Ovary (tissue), 9 donors: ENCODE results near the gene SIRPA. TPM values are rescaled to one million over a fixed set of nuclear protein-coding genes. Genes with fewer than 3 reads are reported as not detected.

Source experiments
- DNase-seq, 5 donors: peaks; one replicate each; pipeline ENCODE4 v3.0.0-alpha.2; 2019 to 2020
- H3K27ac ChIP-seq, 2 donors: fragments of 200-600 bp; one replicate each; pipeline versions ENCODE4 v1.5.1 to v1.8.0; 2019 to 2022
- H3K27me3 ChIP-seq: fragments of 200-600 bp; one replicate; pipeline ENCODE4 v1.8.0; 2022
- H3K36me3 ChIP-seq: fragments of 200-600 bp; sonication (generic); one replicate; pipeline ENCODE4 v1.5.1; 2019
- H3K4me1 ChIP-seq: one replicate; pipeline ENCODE4 v1.8.1; 2013; ENCODE audit warnings: mild to moderate bottlenecking, moderate library complexity; ENCODE audit not compliant: insufficient read depth
- H3K4me3 ChIP-seq: fragments of 200-600 bp; sonication (generic); one replicate; pipeline ENCODE4 v1.5.1; 2017
- H3K9me3 ChIP-seq, 2 donors: fragments of 200-600 bp in 1 of 2; sonication (generic) in 1 of 2; one replicate each; pipeline versions ENCODE4 v1.5.1 to v1.8.1; 2013 to 2019; ENCODE audit warnings: mild to moderate bottlenecking in 1 of 2, moderate library complexity in 1 of 2
- CTCF ChIP-seq, 3 donors: fragments of 450-650 bp in 2 of 3; fragments of 200-600 bp in 1 of 3; IDR thresholded peaks; one replicate each; pipeline versions ENCODE4 v1.5.1 to v1.8.0; 2016 to 2022; ENCODE audit warnings: antibody characterized with exemption in 3 of 3, mild to moderate bottlenecking in 1 of 3
- EP300 ChIP-seq: sonication (generic); formaldehyde crosslinking; IDR thresholded peaks from one replicate; pipeline ENCODE4 v1.6.1; 2017; ENCODE audit warnings: antibody characterized with exemption
- POLR2A ChIP-seq: fragments of 450-650 bp; IDR thresholded peaks from one replicate; pipeline ENCODE4 v1.6.1; 2017; ENCODE audit warnings: antibody characterized with exemption, mild to moderate bottlenecking, moderate library complexity
- WGBS, 3 donors: extraction: QIAGEN DNeasy Blood & Tissue Kit in 1 of 3; methylation state at CpG; one replicate each; pipeline versions ENCODE4 v1.1.5 to v1.1.7; 2013 to 2017; 5-methylcytosine and 5-hydroxymethylcytosine counted together
- intact Hi-C, 4 donors: fragments of 100-400 bp; cut with DNase I; formaldehyde crosslinking; loops; one replicate each; pipeline versions ENCODE4 v1.11.0 to v1.15.1; 2022 to 2023
- polyA plus RNA-seq, 2 donors: library from polyadenylated mRNA; stranded (reverse); fragments of 200-250 nt in 1 of 2; fragments of 350-450 nt in 1 of 2; fragmentation: Illumina TruSeq in 1 of 2; extraction: RNeasy Lipid Tissue Mini Kit (QIAGEN cat#74804) in 1 of 2; gene quantifications; one replicate each; pipeline ENCODE4 v1.2.3, GENCODE V29; 2013 to 2014
- total RNA-seq, 7 donors: library from RNA; depleted of rRNA in 2 of 7; stranded (reverse); fragments of >200 nt in 2 of 7; fragmentation: NEBNext Ultra II Directional in 3 of 7; extraction: Animal tissue kit (Norgen Biotek cat#: 25700) in 3 of 7; gene quantifications; one replicate each; pipeline versions ENCODE4 v1.1.0 to v1.2.4, GENCODE V29; 2016 to 2023
- donor health status: DM: no; HTN: no; CAD: no; lungs with moderate emphysema.
- donor health status: DM: no; HTN: no; CAD: no.
- donor health status: Bipolar disorder and iron deficiency.
- donor health status: DM: yes; HTN: yes; CAD: no.
- donor health status: DM: no; HTN: no; CAD: no.
- donor health status: DM: yes; HTN: yes; CAD: no.

Gene SIRPA
- total and polyA plus RNA-seq, 9 donors, result 15.7 to 45.6 (median 28.3) TPM

DNA sequence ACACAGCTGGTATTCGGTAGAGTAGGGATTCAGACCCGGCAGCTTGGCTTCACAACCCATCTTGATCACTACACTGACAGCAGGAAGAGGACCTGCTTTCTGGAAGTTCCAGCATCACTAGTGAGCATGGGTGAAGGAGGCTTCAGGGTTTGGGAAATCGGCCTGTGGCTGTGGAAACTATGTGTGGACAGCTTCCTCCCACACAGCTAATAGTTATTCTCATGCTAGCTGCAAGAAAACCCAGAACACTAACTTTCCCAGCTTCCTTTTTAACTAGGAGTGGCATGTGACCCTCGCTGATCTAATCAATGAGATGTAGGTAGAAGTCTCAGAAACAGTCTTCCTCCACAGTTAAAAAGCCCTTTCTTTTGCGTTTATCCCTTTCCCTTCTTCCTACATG lies 36.3 kb upstream of the SIRPA start:
- Histone ChIP-seq H3K4me3 (no peak overlapping the region), H3K4me1 (no peaks in the 10 kb centered on the region), H3K27me3 (no peaks in the 10 kb centered on the region), H3K27ac (no peak overlapping the region), H3K36me3 (no peaks in the 10 kb centered on the region), H3K9me3 (no peaks in the 10 kb centered on the region)
- DNase-seq, result no peak
- TF ChIP-seq POLR2A (no peak), CTCF (IDR thresholded peaks at IDR 0.05) (no peak), EP300 (no peak)
- intact Hi-C loops, result no loop called here
- 65 to 70% (median 68%) methylated on average over 5 of the region's 5 CpGs for WGBS, 3 donors

GRCh38 chr20:1860446-1860845 lies 34.8 kb upstream of the SIRPA start:
- H3K36me3 ChIP-seq, result no peaks in the 10 kb centered on the region
- no peak overlapping the region for H3K4me3 ChIP-seq
- H3K27me3 ChIP-seq, result no peaks in the 10 kb centered on the region
- no peaks in the 10 kb centered on the region for H3K9me3 ChIP-seq
- 36 to 39% (median 39%) methylated on average over 4 of the region's 4 CpGs for WGBS, 3 donors
- H3K27ac ChIP-seq, result no peak overlapping the region
- intact Hi-C loops, result no loop called here
- TF ChIP-seq EP300 (no peak), CTCF (IDR thresholded peaks at IDR 0.05) (no peak), POLR2A (no peak)
- DNase-seq, result no peak
- H3K4me1 ChIP-seq, result no peaks in the 10 kb centered on the region

DNA sequence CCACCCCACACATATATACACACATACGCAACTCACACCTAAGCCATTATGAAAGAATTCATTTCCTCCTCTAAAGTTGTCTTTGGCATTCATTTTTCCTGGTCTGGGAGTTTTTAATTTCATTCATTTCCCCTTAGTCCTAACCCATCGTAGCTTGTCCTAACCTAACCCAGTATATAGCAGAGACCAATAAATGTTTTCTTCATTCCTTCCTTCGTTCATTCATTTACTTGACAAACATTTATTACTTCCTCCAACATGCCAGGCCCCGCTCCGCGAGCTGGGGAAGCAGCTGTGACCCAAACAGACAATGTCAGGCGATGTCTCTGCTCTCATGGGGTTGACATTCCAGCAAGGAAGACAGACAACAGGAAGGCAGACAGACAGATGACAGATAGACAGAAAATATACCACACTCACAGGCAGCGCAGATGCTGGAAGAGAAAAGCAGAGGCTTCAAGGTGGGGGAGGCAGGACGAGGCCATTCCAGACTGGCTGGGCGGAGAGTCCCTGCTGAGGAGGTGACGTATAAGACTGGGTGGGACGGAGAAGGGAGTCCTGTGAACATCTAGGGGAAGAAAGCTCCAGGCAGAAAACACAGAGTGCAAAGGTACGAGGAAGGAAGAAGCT lies 33.7 kb upstream of the SIRPA start:
- no peak for DNase-seq
- WGBS, 3 donors, result 48 to 56% (median 49%) methylated on average over 13 of the region's 13 CpGs
- Histone ChIP-seq H3K27ac (no peak overlapping the region), H3K27me3 (no peaks in the 10 kb centered on the region), H3K4me3 (no peak overlapping the region), H3K4me1 (no peaks in the 10 kb centered on the region), H3K36me3 (no peaks in the 10 kb centered on the region), H3K9me3 (no peaks in the 10 kb centered on the region)
- TF ChIP-seq CTCF (IDR thresholded peaks at IDR 0.05), result no peak
- no peak for TF ChIP-seq POLR2A
- no peak for TF ChIP-seq EP300
- intact Hi-C loops, result no loop called here

GRCh38 chr20:1861996-1862662 lies 33.1 kb upstream of the SIRPA start:
- H3K36me3 ChIP-seq, result no peaks in the 10 kb centered on the region
- 61 to 73% (median 63%) methylated on average over 8 of the region's 8 CpGs for WGBS, 3 donors
- H3K4me1 ChIP-seq, result no peaks in the 10 kb centered on the region
- H3K27me3 ChIP-seq, result no peaks in the 10 kb centered on the region
- no peak overlapping the region for H3K4me3 ChIP-seq
- no peaks in the 10 kb centered on the region for H3K9me3 ChIP-seq
- TF ChIP-seq POLR2A, result no peak
- no peak for TF ChIP-seq CTCF (IDR thresholded peaks at IDR 0.05)
- TF ChIP-seq EP300, result no peak
- DNase-seq, result no peak
- no peak overlapping the region for H3K27ac ChIP-seq
- intact Hi-C loops, result no loop called here
